SK-N-SH (cell line): ENCODE measurements around the gene PARP8. TPM values are rescaled to one million over a fixed set of nuclear protein-coding genes. Genes with fewer than 3 reads are reported as not detected.

Experiments used
- CTCF ChIA-PET: fragments of 300-600, 350-600 bp; formaldehyde crosslinking; extraction: SDS; loops from one replicate; lab custom pipeline; 2021; lab: Yijun Ruan, JAX
- POLR2A ChIA-PET: fragments of 350-600 bp; sonication (Branson Sonifier 250); formaldehyde crosslinking; extraction: SDS; loops from one replicate; lab custom pipeline; 2020; ENCODE audit warnings: antibody characterized with exemption, inconsistent platforms; lab: Yijun Ruan, JAX
- DNase-seq: peaks from one replicate; pipeline ENCODE4 v3.0.0; 2012
- H2AFZ ChIP-seq: fragments of 200-600 bp; sonication (generic); 2 replicates; pipeline ENCODE4 v1.8.1; 2016; ENCODE audit warnings: antibody characterized with exemption, mild to moderate bottlenecking, low read depth
- H3F3A ChIP-seq: fragments of 200-600 bp; sonication (generic); replicated peaks from 2 replicates; pipeline ENCODE3; 2016; ENCODE audit warnings: antibody characterized with exemption, mild to moderate bottlenecking; ENCODE audit not compliant: insufficient read depth
- H3K27ac ChIP-seq, 2 experiments: fragments of 200-500 bp in 1 of 2; fragments of 200-600 bp in 1 of 2; sonication (Bioruptor generic) in 1 of 2; sonication (generic), shearing (Covaris generic) in 1 of 2; 2 replicates each; pipeline versions ENCODE4 v1.5.1 to v1.6.1; 2014 to 2016; ENCODE audit warnings: low read depth in 2 of 2, inconsistent platforms in 1 of 2, low read length in 1 of 2, mild to moderate bottlenecking in 1 of 2, mixed read lengths in 1 of 2
- H3K27me3 ChIP-seq: fragments of 200-600 bp; sonication (generic), shearing (Covaris generic); 2 replicates; pipeline ENCODE4 v1.6.1; 2016; ENCODE audit warnings: mixed run types; ENCODE audit not compliant: insufficient read depth
- H3K36me3 ChIP-seq, 2 experiments: fragments of 200-500 bp in 1 of 2; fragments of 200-600 bp in 1 of 2; sonication (Bioruptor generic) in 1 of 2; sonication (generic) in 1 of 2; replicated peaks in 1 of 2; 2 replicates each; pipeline versions ENCODE3 to v1.5.1; 2014 to 2016; ENCODE audit warnings: low read length in 1 of 2, mild to moderate bottlenecking in 1 of 2; ENCODE audit not compliant: insufficient read depth in 2 of 2, control insufficient read depth in 1 of 2
- H3K4me1 ChIP-seq, 2 experiments: fragments of 200-500 bp in 1 of 2; fragments of 200-600 bp in 1 of 2; sonication (Bioruptor generic) in 1 of 2; sonication (generic), shearing (Covaris generic) in 1 of 2; 2 replicates each; pipeline versions ENCODE4 v1.5.1 to v1.6.1; 2014 to 2016; ENCODE audit warnings: low read depth in 1 of 2, low read length in 1 of 2, mixed run types in 1 of 2; ENCODE audit not compliant: insufficient read depth in 2 of 2, control insufficient read depth in 1 of 2
- H3K4me2 ChIP-seq: fragments of 200-600 bp; sonication (generic), shearing (Covaris generic); 2 replicates; pipeline ENCODE4 v1.6.1; 2017; ENCODE audit warnings: mixed run types
- H3K4me3 ChIP-seq, 2 experiments: fragments of 200-500 bp in 1 of 2; fragments of 200-600 bp in 1 of 2; sonication (Bioruptor generic) in 1 of 2; sonication (generic), shearing (Covaris generic) in 1 of 2; 2 replicates each; pipeline versions ENCODE4 v1.5.1 to v1.8.1; 2014 to 2016; ENCODE audit warnings: low read depth in 2 of 2, inconsistent platforms in 1 of 2, low read length in 1 of 2, mild to moderate bottlenecking in 1 of 2, mixed read lengths in 1 of 2, moderate library complexity in 1 of 2
- H3K79me2 ChIP-seq: fragments of 200-600 bp; sonication (generic); 2 replicates; pipeline ENCODE4 v1.8.1; 2017; ENCODE audit warnings: mild to moderate bottlenecking; ENCODE audit not compliant: insufficient read depth
- H3K9ac ChIP-seq: fragments of 200-600 bp; sonication (generic); 2 replicates; pipeline ENCODE4 v1.6.1; 2017; ENCODE audit warnings: mixed run types
- H3K9me2 ChIP-seq: fragments of 200-600 bp; sonication (generic); 2 replicates; pipeline ENCODE4 v1.6.1; 2017; ENCODE audit warnings: mixed run types
- H3K9me3 ChIP-seq: fragments of 200-600 bp; sonication (generic); 2 replicates; pipeline ENCODE4 v1.6.1; 2017; ENCODE audit warnings: mixed run types, mild to moderate bottlenecking, moderate library complexity
- H4K20me1 ChIP-seq: fragments of 200-600 bp; sonication (generic); 2 replicates; pipeline ENCODE4 v1.6.1; 2017; ENCODE audit warnings: mild to moderate bottlenecking, mixed run types; ENCODE audit not compliant: insufficient read depth
- CHD2 ChIP-seq: fragments of 150-350 bp; IDR thresholded peaks from 2 replicates; pipeline ENCODE4 v1.6.1; 2018; ENCODE audit warnings: low read length; ENCODE audit not compliant: partially characterized antibody
- CTCF ChIP-seq: fragments of 200-600 bp; sonication (generic); IDR thresholded peaks from 2 replicates; pipeline ENCODE4 v1.6.1; 2017; ENCODE audit warnings: antibody characterized with exemption, mild to moderate bottlenecking, moderate library complexity
- ELF1 ChIP-seq: IDR thresholded peaks from 2 replicates; pipeline ENCODE4 v1.4.0; 2012
- EP300 ChIP-seq, 2 experiments: IDR thresholded peaks; 2 replicates each; pipeline versions ENCODE4 v1.4.0 to v1.6.1; 2012; ENCODE audit warnings: borderline replicate concordance in 1 of 2, low read depth in 1 of 2, low read length in 1 of 2
- FOSL2 ChIP-seq: IDR thresholded peaks from 2 replicates; pipeline ENCODE4 v1.4.0; 2012; ENCODE audit warnings: low read depth, mild to moderate bottlenecking, moderate library complexity, borderline replicate concordance
- FOXJ3 ChIP-seq: sonication (generic); formaldehyde crosslinking; IDR thresholded peaks from 2 replicates; pipeline ENCODE4 v1.5.1; 2020; ENCODE audit warnings: mild to moderate bottlenecking, missing genetic modification reagents
- FOXM1 ChIP-seq: IDR thresholded peaks from 2 replicates; pipeline ENCODE4 v1.4.0; 2012; ENCODE audit warnings: low read depth, mild to moderate bottlenecking
- GABPA ChIP-seq: IDR thresholded peaks from 2 replicates; pipeline ENCODE4 v1.4.0; 2012; ENCODE audit warnings: low read depth, mild to moderate bottlenecking
- MEF2A ChIP-seq: IDR thresholded peaks from 2 replicates; pipeline ENCODE4 v1.4.0; 2012; ENCODE audit warnings: low read depth, borderline replicate concordance
- POLR2AphosphoS5 ChIP-seq: IDR thresholded peaks from 2 replicates; pipeline ENCODE4 v1.6.1; 2012; ENCODE audit warnings: low read depth, low read length
- RAD21 ChIP-seq: IDR thresholded peaks from 2 replicates; pipeline ENCODE4 v1.6.1; 2012; ENCODE audit warnings: mild to moderate bottlenecking, low read length
- RCOR1 ChIP-seq: fragments of 150-350 bp; IDR thresholded peaks from 2 replicates; pipeline ENCODE4 v1.6.1; 2017; ENCODE audit warnings: antibody characterized with exemption, low read length
- REST ChIP-seq: IDR thresholded peaks from 2 replicates; pipeline ENCODE4 v1.6.1; 2012; ENCODE audit warnings: mild to moderate bottlenecking, low read depth, low read length, moderate library complexity
- RXRA ChIP-seq: IDR thresholded peaks from 2 replicates; pipeline ENCODE4 v1.4.0; 2012; ENCODE audit warnings: low read depth, mild to moderate bottlenecking, borderline replicate concordance
- SIN3A ChIP-seq: IDR thresholded peaks from 2 replicates; pipeline ENCODE4 v1.6.1; 2012; ENCODE audit warnings: low read depth, mild to moderate bottlenecking, low read length, moderate library complexity, borderline replicate concordance
- TAF1 ChIP-seq: IDR thresholded peaks from 2 replicates; pipeline ENCODE4 v1.6.1; 2012; ENCODE audit warnings: low read depth, mild to moderate bottlenecking, low read length, moderate library complexity, borderline replicate concordance
- TCF12 ChIP-seq: IDR thresholded peaks from 2 replicates; pipeline ENCODE4 v1.4.0; 2012
- USF2 ChIP-seq: fragments of 150-350 bp; IDR thresholded peaks from 2 replicates; pipeline ENCODE4 v1.6.1; 2017; ENCODE audit warnings: antibody characterized with exemption, low read length, low read depth, borderline replicate concordance
- YY1 ChIP-seq: IDR thresholded peaks from 2 replicates; pipeline ENCODE4 v1.4.0; 2012; ENCODE audit warnings: low read depth, mild to moderate bottlenecking
- WGBS: methylation state at CpG from one replicate; pipeline ENCODE4 v1.1.6; 2017; ENCODE audit warnings: low lambda C conversion rate; 5-methylcytosine and 5-hydroxymethylcytosine counted together
- polyA plus RNA-seq, 3 experiments: library from polyadenylated mRNA; depleted of rRNA; stranded (reverse); fragments of >200 nt; gene quantifications; 2 replicates each; pipeline ENCODE4 v1.2.3, GENCODE V29; 2012

The PARP8 gene
- polyA plus RNA-seq, 1 of the 3 experiments (the other 2 are of a cell fraction): 6.2 TPM

GRCh38 chr5:50657044-50657443 is 9.4 kb upstream of the PARP8 start:
- H3K4me3 ChIP-seq: no peak overlapping the region
- H3K79me2 ChIP-seq: no peaks in the 10 kb centered on the region
- H3F3A ChIP-seq: no peaks in the 10 kb centered on the region
- no peak overlapping the region for H3K9ac ChIP-seq
- TF ChIP-seq USF2: no peak
- no peak for TF ChIP-seq TAF1
- no peak for TF ChIP-seq TCF12
- no peak for TF ChIP-seq CHD2
- no peak for TF ChIP-seq CTCF
- TF ChIP-seq ELF1: no peak
- no peak for TF ChIP-seq MEF2A
- H3K9me2 ChIP-seq: no peaks in the 10 kb centered on the region
- H2AFZ ChIP-seq: no peak overlapping the region
- H3K9me3 ChIP-seq: no peaks in the 10 kb centered on the region
- POLR2A ChIA-PET: no interaction called here
- no peak overlapping the region for H3K27ac ChIP-seq
- no peak for DNase-seq
- no peaks in the 10 kb centered on the region for H4K20me1 ChIP-seq
- H3K27me3 ChIP-seq: no peaks in the 10 kb centered on the region
- WGBS: 78% methylated on average over 5 of the region's 5 CpGs
- no peak overlapping the region for H3K4me2 ChIP-seq
- CTCF ChIA-PET: no interaction called here
- H3K36me3 ChIP-seq: no peaks in the 10 kb centered on the region
- no peaks in the 10 kb centered on the region for H3K4me1 ChIP-seq

- Histone ChIP-seq H3K27me3 (no peaks in the 10 kb centered on the region), H2AFZ (no peak overlapping the region), H4K20me1 (no peaks in the 10 kb centered on the region), H3F3A (no peaks in the 10 kb centered on the region), H3K4me1 (no peaks in the 10 kb centered on the region), H3K9me2 (no peaks in the 10 kb centered on the region), H3K9me3 (no peaks in the 10 kb centered on the region), H3K4me3 (no peak overlapping the region), H3K36me3 (no peaks in the 10 kb centered on the region), H3K4me2 (no peak overlapping the region), H3K9ac (no peak overlapping the region), H3K27ac (no peak overlapping the region), H3K79me2 (no peaks in the 10 kb centered on the region)
- no peak for DNase-seq
- 45% methylated on average over 1 of the region's 1 CpG for WGBS
- ChIA-PET POLR2A (no interaction called here), CTCF (no interaction called here)
- TF ChIP-seq FOXM1 (no peak), FOXJ3 (CRISPR knock-in tag) (no peak), REST (no peak), USF2 (no peak), CTCF (no peak), CHD2 (no peak), RAD21 (no peak), EP300 (IDR thresholded peaks at IDR 0.05; ENCODE audit: borderline replicate concordance in 1 of 2, low read depth in 1 of 2, low read length in 1 of 2) (no peak), RCOR1 (no peak), YY1 (no peak), SIN3A (no peak), GABPA (no peak), TCF12 (no peak), RXRA (no peak), TAF1 (no peak), POLR2AphosphoS5 (no peak), FOSL2 (no peak)
These were observed 8.2 kb upstream of the PARP8 start for GRCh38 chr5:50658246-50658645.
